Measurements from ENCODE around the gene DMKN.

DNA sequence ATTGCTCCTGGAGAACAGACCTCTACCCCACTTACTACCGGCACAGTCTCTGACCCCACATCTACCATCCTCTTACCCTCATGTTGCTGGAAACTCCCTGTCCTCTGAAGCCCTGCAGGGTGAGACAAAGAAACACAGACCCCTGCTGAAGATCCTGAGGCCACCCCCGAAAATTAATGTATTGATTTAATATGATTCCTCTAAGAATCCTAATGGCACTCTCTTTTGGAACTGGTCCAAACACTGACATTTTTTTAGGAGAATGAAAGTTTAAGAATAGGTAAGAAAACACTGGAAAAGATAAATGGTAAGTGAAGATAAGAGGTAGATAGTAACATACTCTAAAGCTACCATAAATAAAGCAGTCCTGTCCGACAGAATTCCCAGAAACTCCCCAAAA is 5.3 kb downstream of the DMKN start:
- TF ChIP-seq, protein P1, sequence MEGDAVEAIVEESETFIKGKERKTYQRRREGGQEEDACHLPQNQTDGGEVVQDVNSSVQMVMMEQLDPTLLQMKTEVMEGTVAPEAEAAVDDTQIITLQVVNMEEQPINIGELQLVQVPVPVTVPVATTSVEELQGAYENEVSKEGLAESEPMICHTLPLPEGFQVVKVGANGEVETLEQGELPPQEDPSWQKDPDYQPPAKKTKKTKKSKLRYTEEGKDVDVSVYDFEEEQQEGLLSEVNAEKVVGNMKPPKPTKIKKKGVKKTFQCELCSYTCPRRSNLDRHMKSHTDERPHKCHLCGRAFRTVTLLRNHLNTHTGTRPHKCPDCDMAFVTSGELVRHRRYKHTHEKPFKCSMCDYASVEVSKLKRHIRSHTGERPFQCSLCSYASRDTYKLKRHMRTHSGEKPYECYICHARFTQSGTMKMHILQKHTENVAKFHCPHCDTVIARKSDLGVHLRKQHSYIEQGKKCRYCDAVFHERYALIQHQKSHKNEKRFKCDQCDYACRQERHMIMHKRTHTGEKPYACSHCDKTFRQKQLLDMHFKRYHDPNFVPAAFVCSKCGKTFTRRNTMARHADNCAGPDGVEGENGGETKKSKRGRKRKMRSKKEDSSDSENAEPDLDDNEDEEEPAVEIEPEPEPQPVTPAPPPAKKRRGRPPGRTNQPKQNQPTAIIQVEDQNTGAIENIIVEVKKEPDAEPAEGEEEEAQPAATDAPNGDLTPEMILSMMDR (conservative IDR thresholded peaks at IDR 0.05; ENCODE audit: low read length): no peak
- no peak for TF ChIP-seq EZH2phosphoT487 (IDR thresholded peaks at IDR 0.05; ENCODE audit: borderline replicate concordance)
